HG03432 (cell line): ENCODE measurements around the gene SMIM9.
A peak's percentile ranks its signal among the peaks of the same experiment; 100 is the strongest.
"Not testable (repeated sequence)": the region's sequence is repeated elsewhere in the genome, so short reads cannot be mapped to it uniquely, and the experiment has no call there.

ENCODE experiments used
- ATAC-seq: cut with Tn5 transposase; IDR thresholded peaks from one replicate; pipeline ENCODE4 v1.9.1; 2021; ENCODE audit warnings: mild to moderate bottlenecking, moderate library complexity; ENCODE audit not compliant: unreplicated experiment

Gene SMIM9

DNA sequence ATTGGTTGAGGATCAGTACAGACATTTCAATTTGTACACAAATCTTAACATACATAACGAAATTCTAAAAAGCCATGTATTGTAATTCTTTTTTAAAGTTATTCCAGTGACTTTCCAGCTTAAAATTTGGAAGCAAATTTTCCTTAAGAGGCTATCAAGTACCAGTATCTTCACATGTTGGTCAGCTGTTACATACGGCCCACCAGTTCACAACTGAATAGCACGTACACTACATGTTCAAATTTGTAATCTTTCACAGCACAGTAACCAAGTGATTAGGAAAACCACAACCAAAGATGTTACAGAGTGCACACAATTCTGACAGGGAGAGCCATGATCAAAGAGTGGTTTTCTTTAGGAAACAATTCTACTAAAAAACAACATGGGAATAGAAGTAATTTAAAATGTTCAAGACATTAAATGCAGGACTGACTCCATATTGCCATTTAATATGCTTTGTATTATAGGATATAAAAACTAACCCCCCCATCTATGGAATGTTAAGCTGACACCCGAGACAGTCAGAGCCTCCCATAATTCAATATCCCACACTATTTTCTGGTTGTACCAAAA is 18.1 kb downstream of the SMIM9 start:
- ATAC-seq = not testable (repeated sequence)

DNA sequence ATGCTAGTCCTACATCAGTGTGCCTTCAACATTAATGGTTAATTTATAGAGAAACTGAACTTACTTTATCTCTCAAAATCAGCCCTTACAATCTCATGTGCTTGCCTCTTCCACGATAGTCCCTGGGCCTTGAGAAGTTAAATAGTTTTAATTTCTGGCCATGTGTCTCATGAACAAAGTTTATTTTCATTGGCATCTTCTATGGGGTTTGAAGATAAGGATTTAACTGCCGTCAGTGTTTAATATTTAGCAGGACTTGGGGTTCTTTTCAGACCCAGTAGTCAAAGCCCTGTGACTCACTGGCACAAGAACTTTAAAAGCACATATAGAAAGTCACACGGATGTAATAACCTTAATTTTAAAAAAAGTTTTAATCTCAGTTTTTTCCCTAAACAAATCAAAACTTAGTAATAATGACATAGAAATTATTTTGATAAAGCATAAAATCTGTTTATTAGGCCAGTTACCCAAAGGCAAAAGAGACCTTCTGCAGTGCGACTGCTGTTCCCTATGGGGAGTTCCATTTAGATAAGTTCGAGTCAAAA is 19.1 kb downstream of the SMIM9 start:
- ATAC-seq = no peak

DNA sequence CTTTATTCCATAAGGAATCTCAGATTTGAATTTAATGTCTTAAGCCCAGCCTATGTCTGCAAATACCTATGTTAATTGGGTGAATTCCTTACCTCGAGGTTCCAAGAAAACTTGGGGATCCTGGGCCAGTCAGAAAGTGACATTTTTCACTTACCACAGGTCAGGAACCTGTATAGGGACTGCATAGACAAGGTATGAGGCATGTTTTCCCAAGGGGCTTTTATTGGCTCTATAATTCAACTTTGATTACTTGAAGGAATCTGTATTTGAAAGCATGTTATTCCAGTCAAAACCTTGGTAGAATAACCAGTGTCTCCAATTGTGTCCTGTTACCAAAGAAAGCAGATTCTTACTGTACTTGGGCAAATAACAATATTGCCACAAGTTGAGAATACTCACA is 20.7 kb downstream of the SMIM9 start:
- no peak for ATAC-seq

DNA sequence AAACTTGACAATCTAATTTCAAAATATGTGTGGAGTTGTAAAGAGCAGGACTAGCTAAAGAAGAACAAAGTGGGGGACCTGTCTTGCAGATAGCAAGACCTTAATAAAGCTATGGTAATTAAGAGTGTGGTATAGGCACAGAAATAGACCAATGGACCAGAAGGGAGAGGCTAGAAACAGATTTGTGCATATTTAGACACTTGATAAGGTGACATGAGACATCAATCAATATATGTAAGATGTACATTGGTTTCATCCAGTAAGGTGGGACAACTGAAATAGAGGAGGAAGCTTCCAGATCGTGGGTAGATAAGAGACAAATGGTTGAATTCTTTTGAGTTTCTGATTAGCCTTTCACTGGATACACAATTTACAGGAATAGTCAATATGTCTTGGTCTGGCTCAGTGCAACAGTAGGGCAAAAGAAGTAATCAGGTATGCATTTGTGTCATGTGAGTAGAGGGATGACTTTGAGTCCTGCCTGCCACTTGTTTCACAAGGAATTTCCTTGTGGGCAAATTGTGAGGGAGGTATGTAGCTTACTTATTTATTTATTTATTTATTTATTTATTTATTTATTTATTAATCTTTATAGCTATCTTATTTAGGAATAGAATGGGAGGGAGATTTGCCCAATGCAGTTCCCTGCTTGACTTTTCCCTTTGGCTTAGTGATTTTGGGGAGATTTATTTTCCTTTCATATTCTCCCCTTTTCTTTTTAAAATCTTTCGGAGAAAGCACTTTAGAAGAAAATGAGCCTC is 21.9 kb downstream of the SMIM9 start:
- no peak for ATAC-seq

DNA sequence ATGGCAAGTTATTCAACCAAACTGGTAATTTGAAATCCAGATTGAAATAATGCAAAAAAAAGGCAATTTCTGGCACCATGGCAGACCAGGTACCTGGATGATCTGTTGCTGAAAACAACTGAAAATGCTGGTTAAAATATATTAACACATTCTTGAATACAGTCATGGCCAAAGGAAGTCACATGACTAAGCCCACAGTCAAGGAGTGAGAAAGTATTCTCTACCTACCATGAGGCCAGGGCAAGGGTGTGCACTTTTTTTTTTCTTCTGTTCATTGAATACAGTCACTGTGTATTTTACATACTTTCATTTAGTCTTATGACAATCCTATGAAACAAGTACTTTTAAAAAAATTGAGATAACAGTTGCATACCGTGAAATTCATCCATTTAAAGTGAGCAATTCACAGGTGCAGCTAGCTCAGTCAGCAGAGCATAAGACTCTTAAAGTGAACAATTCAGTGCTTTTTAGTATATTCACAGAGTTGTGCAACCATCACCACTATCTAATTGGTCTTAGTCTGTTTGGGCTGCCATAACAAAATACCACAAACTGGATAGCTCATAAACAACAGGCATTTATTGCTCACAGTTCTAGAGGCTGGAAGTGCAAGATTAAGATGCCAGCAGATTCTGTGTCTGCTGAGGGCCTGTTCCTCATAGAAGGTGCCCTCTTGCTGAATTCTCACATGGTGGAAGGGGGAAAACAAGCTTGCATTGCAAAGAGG is 24.4 kb downstream of the SMIM9 start:
- ATAC-seq = no peak

DNA sequence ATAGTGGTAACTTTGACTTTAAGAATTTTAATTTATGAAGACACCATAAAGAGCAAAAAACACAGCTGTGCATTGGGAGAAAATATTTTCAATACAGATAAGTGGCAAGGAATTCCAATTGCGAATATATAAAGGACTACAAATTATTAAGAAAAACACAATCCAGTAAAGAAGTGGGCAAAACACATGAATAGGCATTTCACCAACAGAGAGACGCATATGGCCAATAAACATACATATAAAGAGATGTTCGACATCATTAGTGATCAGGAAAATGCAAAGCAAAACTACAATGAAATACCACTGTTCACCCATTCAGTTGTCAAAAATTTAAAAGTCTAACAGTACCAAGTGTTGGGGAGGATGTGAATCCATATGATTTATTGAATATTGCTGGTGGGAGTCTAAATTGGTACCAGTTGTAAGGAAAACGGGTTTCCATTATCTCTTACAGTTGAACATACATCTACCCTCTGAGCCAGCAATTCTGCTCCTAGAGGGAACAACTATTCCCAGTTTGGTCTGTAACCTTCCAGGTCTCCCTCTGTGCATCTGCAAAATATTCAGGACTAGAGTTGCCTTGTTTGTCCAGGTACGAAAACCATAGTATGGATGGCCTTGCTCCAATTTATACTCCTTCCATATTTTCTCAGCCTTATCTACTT is 27.5 kb downstream of the SMIM9 start:
- no peak for ATAC-seq

GRCh38 chrX:154805696-154806091 is 28.8 kb downstream of the SMIM9 start:
- ATAC-seq = no peak

DNA sequence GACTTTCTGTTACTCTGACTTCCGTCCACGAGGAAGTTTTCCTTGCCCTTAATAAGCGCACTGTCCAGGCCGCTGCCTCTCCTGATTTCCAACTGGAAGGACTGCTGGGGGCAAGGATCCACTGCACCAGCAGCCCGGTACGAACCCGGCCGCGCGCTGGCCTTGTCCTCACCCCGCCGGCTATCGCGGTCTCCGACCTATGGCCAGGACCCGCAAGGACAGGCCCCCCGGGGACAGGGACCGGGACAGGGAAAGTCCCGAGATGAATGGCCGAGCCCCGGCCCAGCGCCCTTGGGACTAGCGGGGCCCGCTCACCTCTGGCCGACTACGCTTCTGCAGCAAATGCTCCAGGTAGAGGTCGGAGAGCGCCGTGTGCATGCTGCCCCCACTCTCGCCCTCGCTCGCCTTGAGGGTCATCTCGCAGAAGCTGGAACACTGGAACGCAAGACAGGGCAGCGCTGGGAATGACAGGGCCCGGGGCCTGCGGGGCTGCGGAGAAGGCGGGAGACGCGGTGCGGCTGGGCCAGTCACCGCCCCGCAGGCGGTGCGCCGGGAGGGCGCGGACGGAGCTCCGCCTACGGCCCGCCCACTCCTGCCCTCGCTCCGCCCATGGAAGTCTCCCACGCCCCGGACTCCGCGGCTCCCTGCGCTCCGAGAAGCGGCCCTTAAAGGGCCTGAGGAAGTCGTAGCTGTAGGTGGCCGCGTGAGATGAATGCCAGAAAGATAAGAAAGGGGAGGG is 29.3 kb downstream of the SMIM9 start, which contains the start of gene MPP1:
TSS of gene MPP1 (minus strand) at position 529 of the 739 bp plus-strand sequence. CDS start at position 417, 112 bp downstream.
- ATAC-seq = peak; percentile 98

- ATAC-seq = no peak
Measured at GRCh38 chrX:154804261-154804956, 30.1 kb downstream of the SMIM9 start.

GRCh38 chrX:154802947-154803346 is 31.5 kb downstream of the SMIM9 start:
- ATAC-seq = no peak

DNA sequence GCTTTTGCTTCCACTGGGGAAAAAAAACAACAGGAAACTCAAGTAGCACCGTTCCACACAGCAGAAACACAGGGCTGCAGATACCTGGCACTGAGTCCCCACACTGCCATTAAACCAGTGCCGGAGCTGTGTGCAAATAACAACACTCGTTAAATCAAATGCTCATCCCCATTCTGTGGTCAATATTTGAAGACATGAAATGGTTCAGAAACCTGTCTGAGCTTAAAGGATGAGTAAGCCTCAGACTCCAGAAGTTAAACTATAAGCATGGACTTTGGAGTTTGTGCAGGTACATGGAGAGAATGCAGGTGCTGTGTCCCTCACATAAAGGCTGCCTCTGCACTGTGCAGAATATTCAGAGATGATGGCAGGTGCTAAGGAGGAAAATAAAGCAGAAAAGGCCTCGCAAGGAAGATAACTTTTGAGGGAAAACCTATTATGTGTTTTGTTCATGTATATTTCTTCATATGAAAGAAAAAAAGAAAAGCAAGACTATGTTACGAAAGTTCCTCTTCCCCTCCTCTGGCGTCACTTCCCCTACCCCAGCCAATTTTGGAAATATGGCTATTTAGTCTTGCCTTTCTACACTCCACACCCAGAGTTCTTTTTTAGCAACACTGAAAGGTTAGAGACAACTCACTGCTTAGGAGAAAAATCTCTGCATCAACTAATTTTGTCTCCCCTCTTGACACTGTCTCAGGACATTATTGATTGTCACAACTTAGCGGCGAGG is 33.8 kb downstream of the SMIM9 start:
- no peak for ATAC-seq

DNA sequence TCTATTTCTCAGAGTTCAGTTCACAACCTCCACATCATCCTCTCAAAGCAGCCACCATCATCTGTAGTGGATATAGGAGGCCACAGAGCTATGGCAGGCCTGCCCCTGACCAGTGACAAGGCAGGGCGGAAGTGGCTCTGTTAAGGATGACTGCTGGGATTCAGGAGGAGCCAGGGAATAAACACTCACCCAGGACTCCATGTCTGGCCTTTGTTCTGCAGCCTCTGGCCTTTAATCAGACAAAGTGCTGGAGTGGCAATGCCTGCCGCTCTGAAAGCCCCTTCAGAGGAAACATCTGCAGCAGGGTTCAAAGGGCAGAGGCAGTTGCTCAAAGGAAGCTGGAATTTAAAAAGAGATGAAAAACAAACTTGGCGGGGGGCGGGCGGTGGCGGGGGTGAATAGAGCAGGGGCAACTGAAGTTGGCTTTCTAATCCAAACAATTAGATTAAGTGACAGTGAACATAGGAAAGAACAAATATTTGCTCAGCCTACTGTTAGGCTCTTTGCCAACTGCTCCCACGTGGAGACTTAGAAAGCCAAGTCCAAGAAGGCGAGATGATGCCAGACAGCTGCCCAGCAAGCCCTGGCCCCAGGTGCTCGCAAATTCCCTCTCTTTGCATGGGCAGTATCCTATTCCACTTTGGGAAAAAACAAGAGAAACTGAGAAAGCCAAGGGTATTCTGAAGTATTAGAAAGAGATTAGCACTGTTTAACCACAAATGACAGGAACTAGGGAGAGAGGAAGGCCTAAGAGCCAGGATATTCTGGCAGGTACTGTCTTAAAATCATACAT is 34.7 kb downstream of the SMIM9 start:
- ATAC-seq = no peak

DNA sequence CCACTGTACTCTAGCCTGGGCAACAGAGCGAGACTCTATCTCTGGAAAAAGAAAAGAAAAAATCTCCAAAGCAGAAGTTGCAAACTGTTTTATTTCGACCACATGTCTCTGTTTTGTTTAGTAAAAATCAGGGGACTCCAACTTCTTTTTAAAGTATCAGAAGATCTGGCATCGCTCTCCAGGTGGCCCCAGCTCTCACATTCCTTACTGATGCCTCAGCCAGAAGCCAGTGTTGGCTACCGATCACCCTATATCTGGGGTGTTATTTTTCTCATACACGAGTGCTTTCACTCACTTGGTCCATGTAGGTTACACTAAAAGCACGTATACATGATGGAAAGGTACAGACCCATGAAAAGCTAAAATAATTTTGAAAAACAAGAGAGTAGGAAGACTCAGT is 37.5 kb downstream of the SMIM9 start:
- no peak for ATAC-seq

- no peak for ATAC-seq
Measured at GRCh38 chrX:154795016-154795415, 39.4 kb downstream of the SMIM9 start.

DNA sequence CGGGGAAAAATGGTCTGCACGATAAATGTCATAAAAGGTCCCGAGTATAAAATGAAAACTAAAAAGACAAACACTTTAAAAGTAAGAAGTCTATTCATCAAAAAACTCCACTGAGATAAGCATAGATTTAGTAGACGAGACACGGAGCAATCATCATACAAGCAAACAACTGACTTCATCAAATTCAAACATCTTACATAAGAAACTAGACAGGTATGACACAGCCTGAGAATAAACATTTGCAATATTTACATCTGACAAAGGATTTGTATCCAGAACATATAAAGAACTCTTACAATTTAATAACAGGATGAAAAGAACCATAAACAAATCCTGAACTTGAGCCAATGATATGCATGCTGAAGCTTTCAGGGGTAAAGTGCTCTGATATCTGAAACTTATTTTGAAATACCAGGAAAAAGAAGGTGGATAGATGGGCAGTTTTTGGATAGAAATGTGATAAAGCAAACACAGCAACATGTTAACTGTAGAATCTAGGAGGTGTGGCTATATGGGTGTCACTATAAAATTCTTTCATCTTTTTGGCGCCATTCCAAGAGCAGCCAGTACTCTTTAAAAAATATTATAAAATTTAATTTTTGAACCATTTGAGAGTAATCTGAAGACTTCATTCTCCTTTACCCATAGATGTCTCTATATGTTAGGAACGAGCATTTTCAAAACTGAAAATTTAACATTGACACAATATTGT is 41.2 kb downstream of the SMIM9 start:
- no peak for ATAC-seq

DNA sequence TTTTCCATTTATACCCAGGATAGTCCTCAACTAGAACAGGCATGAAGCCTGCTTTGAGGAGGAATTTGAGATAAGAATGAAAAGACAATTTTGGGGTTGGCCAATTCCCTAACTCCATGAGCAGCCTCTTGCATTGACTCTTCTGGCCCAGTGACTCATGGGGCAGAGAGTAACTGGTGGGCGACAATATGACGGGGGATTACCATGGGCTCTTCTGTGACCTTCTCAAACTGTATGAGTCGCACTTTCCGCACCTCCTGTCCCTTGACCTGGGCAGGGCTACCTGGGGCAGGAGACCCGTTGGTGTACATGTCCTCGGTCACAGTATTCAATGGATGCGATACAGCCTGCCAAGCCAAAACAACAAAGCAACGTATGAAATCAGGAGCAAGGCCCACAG is 42.5 kb downstream of the SMIM9 start:
- no peak for ATAC-seq

GRCh38 chrX:154791467-154791866 is 43.0 kb downstream of the SMIM9 start:
- no peak for ATAC-seq

GRCh38 chrX:154785716-154786115 is 48.7 kb downstream of the SMIM9 start:
- no peak for ATAC-seq
